Activated B cell treated with CpG ODN at 0.5 μM for 24 hours (primary cell): Measurements from ENCODE around the gene DRC1. TPM values are rescaled to one million over a fixed set of nuclear protein-coding genes. Genes with fewer than 3 reads are reported as not detected.
"Not testable (repeated sequence)": the region's sequence is repeated elsewhere in the genome, so short reads cannot be mapped to it uniquely, and the experiment has no call there.

Experiments
- ATAC-seq: fragments of 200-7000 bp; cut with Tn5 transposase; one replicate; pipeline ENCODE4 v1.10.0; 2021; ENCODE audit warnings: low read depth, mild to moderate bottlenecking, moderate library complexity
- CTCF ChIA-PET: fragments of 350-600 bp; sonication (Branson Sonifier 250); formaldehyde crosslinking; loops from one replicate; lab custom pipeline; 2021; ENCODE audit warnings: antibody characterized with exemption; lab: Charles Lee
- POLR2A ChIA-PET: fragments of 350-600 bp; sonication (Branson Sonifier 250); formaldehyde crosslinking; loops from one replicate; lab custom pipeline; 2021; ENCODE audit warnings: antibody characterized with exemption; lab: Charles Lee
- DNase-seq: peaks from one replicate; pipeline ENCODE4 v3.0.0; 2022
- H3K27ac Mint-ChIP-seq: one replicate; pipeline ENCODE4 v1.8.0; 2020; ENCODE audit warnings: mixed read lengths
- H3K27me3 Mint-ChIP-seq: one replicate; pipeline ENCODE4 v1.8.0; 2021; ENCODE audit warnings: mixed read lengths
- H3K36me3 Mint-ChIP-seq: one replicate; pipeline ENCODE4 v1.8.0; 2021; ENCODE audit warnings: low read depth, mixed read lengths
- H3K4me1 Mint-ChIP-seq: one replicate; pipeline ENCODE4 v1.8.0; 2021; ENCODE audit warnings: mixed read lengths
- H3K4me3 Mint-ChIP-seq: one replicate; pipeline ENCODE4 v1.8.0; 2020; ENCODE audit warnings: mild to moderate bottlenecking, mixed read lengths
- H3K9me3 Mint-ChIP-seq: one replicate; pipeline ENCODE4 v1.8.0; 2020; ENCODE audit warnings: mixed read lengths
- intact Hi-C: fragments of 100-400 bp; cut with micrococcal nuclease; formaldehyde crosslinking; loops from one replicate; pipeline ENCODE4 v1.15.1; 2024
- total RNA-seq: library from RNA; stranded (reverse); gene quantifications from 2 replicates; pipeline ENCODE4 v1.2.3, GENCODE V29; 2022
- TF ChIP-seq, protein P1 (sequence below): fragments of 200-600 bp; IDR thresholded peaks from one replicate; pipeline ENCODE4 v1.8.0; 2022; ENCODE audit warnings: antibody characterized with exemption, mild to moderate bottlenecking

Gene DRC1
- total RNA-seq: not detected in 2 replicates

DNA sequence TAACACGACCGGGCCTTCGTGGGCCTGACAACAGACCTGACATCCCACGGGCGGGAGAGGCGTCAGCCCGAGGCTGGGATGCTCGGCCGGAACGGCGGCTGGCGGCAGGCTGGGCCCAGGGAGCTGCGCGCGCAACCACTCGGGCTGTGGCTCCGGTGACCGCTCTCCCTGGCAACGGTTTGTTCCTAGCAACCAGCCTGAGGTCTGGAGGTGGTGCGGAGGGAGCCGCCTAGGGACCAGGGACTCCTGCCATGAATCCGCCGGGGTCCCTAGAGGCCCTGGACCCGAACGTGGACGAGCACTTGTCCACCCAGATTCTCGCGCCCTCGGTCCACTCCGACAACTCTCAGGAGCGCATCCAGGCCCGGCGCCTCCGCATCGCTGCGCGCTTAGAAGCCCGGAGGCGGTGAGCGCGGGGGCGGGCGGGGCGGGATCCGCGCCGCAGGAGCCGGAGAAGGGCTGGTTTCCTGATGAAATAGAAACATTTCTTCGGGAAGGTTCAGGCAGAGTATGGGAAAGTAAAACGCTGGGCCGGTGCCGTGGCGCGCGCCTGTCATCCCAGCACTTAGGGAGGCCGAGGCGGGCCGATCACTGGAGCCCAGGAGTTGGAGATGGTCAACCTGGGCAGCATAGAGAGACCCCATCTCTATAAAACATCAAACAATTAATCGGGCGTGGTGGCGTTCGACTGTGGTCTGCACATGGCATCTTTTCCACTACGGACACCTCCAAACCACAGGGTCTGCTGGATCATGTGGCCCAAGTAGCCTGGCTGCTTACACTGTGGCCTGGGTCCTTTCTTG lies at the start of gene DRC1:
TSS of gene DRC1 (plus strand) at position 182 of the 803 bp plus-strand sequence. CDS start at position 252, 70 bp downstream.
- DNase-seq: no peak

DNA sequence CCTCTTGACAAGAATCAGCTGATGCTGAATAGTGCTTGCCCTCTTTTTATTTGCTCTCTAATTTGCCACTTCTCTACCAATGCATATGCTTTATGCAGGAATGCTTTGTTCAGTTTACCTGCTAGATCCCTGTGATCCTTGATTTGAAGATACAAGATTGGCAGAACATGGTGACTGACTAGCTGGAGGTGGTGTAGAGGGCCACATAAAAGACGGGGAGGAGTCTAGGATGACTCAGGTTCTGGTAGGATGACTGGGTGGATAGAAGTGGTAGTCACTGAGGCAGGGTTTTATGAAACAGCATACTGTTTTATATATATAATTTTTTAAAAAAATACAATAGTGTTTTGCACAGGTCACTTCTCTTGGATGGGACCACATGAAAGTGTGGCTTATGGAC lies 48.8 kb upstream of the DRC1 start:
- intact Hi-C loops: no loop called here
- ATAC-seq (no peak), DNase-seq (no peak)
- Mint-ChIP-seq H3K4me1 (peaks cover 16% of the 10 kb centered on the region), H3K27ac (no peak overlapping the region), H3K36me3 (peaks cover 21% of the 10 kb centered on the region), H3K9me3 (no peaks in the 10 kb centered on the region), H3K27me3 (no peaks in the 10 kb centered on the region), H3K4me3 (no peak overlapping the region)
- POLR2A ChIA-PET: no interaction called here
- TF ChIP-seq, protein P1, sequence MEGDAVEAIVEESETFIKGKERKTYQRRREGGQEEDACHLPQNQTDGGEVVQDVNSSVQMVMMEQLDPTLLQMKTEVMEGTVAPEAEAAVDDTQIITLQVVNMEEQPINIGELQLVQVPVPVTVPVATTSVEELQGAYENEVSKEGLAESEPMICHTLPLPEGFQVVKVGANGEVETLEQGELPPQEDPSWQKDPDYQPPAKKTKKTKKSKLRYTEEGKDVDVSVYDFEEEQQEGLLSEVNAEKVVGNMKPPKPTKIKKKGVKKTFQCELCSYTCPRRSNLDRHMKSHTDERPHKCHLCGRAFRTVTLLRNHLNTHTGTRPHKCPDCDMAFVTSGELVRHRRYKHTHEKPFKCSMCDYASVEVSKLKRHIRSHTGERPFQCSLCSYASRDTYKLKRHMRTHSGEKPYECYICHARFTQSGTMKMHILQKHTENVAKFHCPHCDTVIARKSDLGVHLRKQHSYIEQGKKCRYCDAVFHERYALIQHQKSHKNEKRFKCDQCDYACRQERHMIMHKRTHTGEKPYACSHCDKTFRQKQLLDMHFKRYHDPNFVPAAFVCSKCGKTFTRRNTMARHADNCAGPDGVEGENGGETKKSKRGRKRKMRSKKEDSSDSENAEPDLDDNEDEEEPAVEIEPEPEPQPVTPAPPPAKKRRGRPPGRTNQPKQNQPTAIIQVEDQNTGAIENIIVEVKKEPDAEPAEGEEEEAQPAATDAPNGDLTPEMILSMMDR: no peak
- CTCF ChIA-PET: no interaction called here

More for the DNA sequence above, at the start of gene DRC1:
- ChIA-PET POLR2A (no interaction called here), CTCF (no interaction called here)
- H3K4me1 Mint-ChIP-seq: no peaks in the 10 kb centered on the region
- intact Hi-C loops: no loop called here
- H3K4me3 Mint-ChIP-seq: no peak within 1 kb of the TSS
- TF ChIP-seq, protein P1: no peak
- peaks cover 8% of the 10 kb centered on the region for H3K27me3 Mint-ChIP-seq
- ATAC-seq: no peak
- no peak within 1 kb of the TSS for H3K27ac Mint-ChIP-seq
- peaks cover 1% of the 10 kb centered on the region for H3K36me3 Mint-ChIP-seq
- H3K9me3 Mint-ChIP-seq: no peaks in the 10 kb centered on the region

DNA sequence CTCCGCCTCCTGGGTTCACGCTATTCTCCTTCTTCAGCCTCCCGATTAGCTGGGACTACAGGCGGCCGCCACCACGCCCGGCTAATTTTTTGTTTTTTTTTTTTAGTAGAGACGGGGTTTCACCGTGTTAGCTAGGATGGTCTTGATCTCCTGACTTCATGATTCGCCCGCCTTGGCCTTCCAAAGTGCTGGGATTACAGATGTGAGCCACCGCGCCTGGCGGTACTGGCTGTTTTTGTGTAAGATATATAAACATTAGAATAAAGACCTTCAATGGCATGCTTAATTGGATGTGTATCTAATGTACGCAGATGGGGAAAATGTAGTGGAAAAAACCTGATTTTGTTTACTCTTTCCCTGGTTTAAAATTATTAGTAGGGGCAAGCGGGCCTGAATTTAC lies 47.3 kb upstream of the DRC1 start:
- H3K4me3 Mint-ChIP-seq, ATAC-seq, intact Hi-C loops: not testable (repeated sequence)

GRCh38 chr2:26355038-26355995 lies 46.4 kb upstream of the DRC1 start:
- no peak overlapping the region for H3K27ac Mint-ChIP-seq
- CTCF ChIA-PET: interaction anchor here (1.0 kb wide), 1 partner anchor 948 kb away, joined by 3 read pairs; no protein-coding TSS in a partner anchor
- H3K27me3 Mint-ChIP-seq: no peaks in the 10 kb centered on the region
- H3K36me3 Mint-ChIP-seq: peaks cover 17% of the 10 kb centered on the region
- DNase-seq (no peak), ATAC-seq (no peak)
- TF ChIP-seq, protein P1: no peak
- POLR2A ChIA-PET: interaction anchor here (0.6 to 1.2 kb wide), 2 partner anchors 10 to 49 kb away, joined by 3 read pairs; partner anchors contain the start of gene SELENOI
- peaks cover 7% of the 10 kb centered on the region for H3K4me1 Mint-ChIP-seq
- no peak overlapping the region for H3K4me3 Mint-ChIP-seq
- no peaks in the 10 kb centered on the region for H3K9me3 Mint-ChIP-seq
- intact Hi-C loops: no loop called here

More for the DNA sequence above, 47.3 kb upstream of the DRC1 start:
- H3K27ac Mint-ChIP-seq, H3K4me1 Mint-ChIP-seq, DNase-seq, H3K27me3 Mint-ChIP-seq, CTCF ChIA-PET, H3K9me3 Mint-ChIP-seq, POLR2A ChIA-PET: not testable (repeated sequence)
- H3K36me3 Mint-ChIP-seq: peaks cover 17% of the 10 kb centered on the region

GRCh38 chr2:26356111-26356510 lies 45.6 kb upstream of the DRC1 start:
- Mint-ChIP-seq H3K4me3 (no peak overlapping the region), H3K27ac (no peak overlapping the region), H3K36me3 (peaks cover 17% of the 10 kb centered on the region), H3K27me3 (no peaks in the 10 kb centered on the region), H3K9me3 (no peaks in the 10 kb centered on the region), H3K4me1 (peaks cover 4% of the 10 kb centered on the region)
- ChIA-PET POLR2A (no interaction called here), CTCF (interaction anchor here (1.0 kb wide), 1 partner anchor 948 kb away, joined by 3 read pairs; no protein-coding TSS in a partner anchor)
- intact Hi-C loops: no loop called here
- DNase-seq (no peak), ATAC-seq (no peak)
- TF ChIP-seq, protein P1: no peak
